ENCODE data around the gene C7.

C7 gene

GRCh38 chr5:40962207-40962955 lies 53.1 kb downstream of the C7 start:
- H3K27me3 ChIP-seq (ENCODE audit: control insufficient read depth, insufficient read depth, low read length) = no peaks in the 10 kb centered on the region

GRCh38 chr5:40972434-40972833 lies 63.1 kb downstream of the C7 start:
- Histone ChIP-seq H3K36me3 (ENCODE audit: control insufficient read depth, insufficient read depth, low read length) (no peaks in the 10 kb centered on the region), H3K27ac (ENCODE audit: low read length) (no peak overlapping the region), H3K27me3 (ENCODE audit: control insufficient read depth, insufficient read depth, low read length) (no peaks in the 10 kb centered on the region), H3K9me3 (ENCODE audit: control insufficient read depth, insufficient read depth, low read length) (no peaks in the 10 kb centered on the region), H3K4me3 (ENCODE audit: low read length) (no peak overlapping the region), H3K4me1 (ENCODE audit: control insufficient read depth, insufficient read depth, low read length) (no peaks in the 10 kb centered on the region)
- WGBS (ENCODE audit: insufficient coverage, insufficient read length) = no CpG with 5 or more reads among the region's 2 CpGs
- DNase-seq (ENCODE audit: low read depth, low spot score) = no peak

More at GRCh38 chr5:40962207-40962955, 53.1 kb downstream of the C7 start:
- Histone ChIP-seq H3K4me3 (ENCODE audit: low read length) (no peak overlapping the region), H3K4me1 (ENCODE audit: control insufficient read depth, insufficient read depth, low read length) (no peaks in the 10 kb centered on the region), H3K9me3 (ENCODE audit: control insufficient read depth, insufficient read depth, low read length) (no peaks in the 10 kb centered on the region), H3K27ac (ENCODE audit: low read length) (no peak overlapping the region), H3K36me3 (ENCODE audit: control insufficient read depth, insufficient read depth, low read length) (no peaks in the 10 kb centered on the region)
- no CpG with 5 or more reads among the region's 4 CpGs for WGBS (ENCODE audit: insufficient coverage, insufficient read length)
- DNase-seq (ENCODE audit: low read depth, low spot score) = no peak

GRCh38 chr5:40973364-40974004 lies 64.2 kb downstream of the C7 start:
- H3K9me3 ChIP-seq (ENCODE audit: control insufficient read depth, insufficient read depth, low read length) = no peaks in the 10 kb centered on the region
- 100% methylated on average over 1 of the region's 3 CpGs for WGBS (ENCODE audit: insufficient coverage, insufficient read length)
- H3K27ac ChIP-seq (ENCODE audit: low read length) = no peak overlapping the region
- no peaks in the 10 kb centered on the region for H3K27me3 ChIP-seq (ENCODE audit: control insufficient read depth, insufficient read depth, low read length)
- no peak for DNase-seq (ENCODE audit: low read depth, low spot score)
- H3K4me1 ChIP-seq (ENCODE audit: control insufficient read depth, insufficient read depth, low read length) = no peaks in the 10 kb centered on the region
- no peak overlapping the region for H3K4me3 ChIP-seq (ENCODE audit: low read length)
- H3K36me3 ChIP-seq (ENCODE audit: control insufficient read depth, insufficient read depth, low read length) = no peaks in the 10 kb centered on the region

- H3K36me3 ChIP-seq (ENCODE audit: control insufficient read depth, insufficient read depth, low read length) = no peaks in the 10 kb centered on the region
- WGBS (ENCODE audit: insufficient coverage, insufficient read length) = no CpG with 5 or more reads among the region's 3 CpGs
- no peak for DNase-seq (ENCODE audit: low read depth, low spot score)
These were observed 66.7 kb downstream of the C7 start for GRCh38 chr5:40976041-40976440.

GRCh38 chr5:40976836-40977235 lies 67.5 kb downstream of the C7 start:
- Histone ChIP-seq H3K9me3 (ENCODE audit: control insufficient read depth, insufficient read depth, low read length) (no peaks in the 10 kb centered on the region), H3K4me1 (ENCODE audit: control insufficient read depth, insufficient read depth, low read length) (no peaks in the 10 kb centered on the region), H3K36me3 (ENCODE audit: control insufficient read depth, insufficient read depth, low read length) (no peaks in the 10 kb centered on the region), H3K27me3 (ENCODE audit: control insufficient read depth, insufficient read depth, low read length) (no peaks in the 10 kb centered on the region), H3K27ac (ENCODE audit: low read length) (no peak overlapping the region), H3K4me3 (ENCODE audit: low read length) (no peak overlapping the region)
- WGBS (ENCODE audit: insufficient coverage, insufficient read length) = no CpG with 5 or more reads among the region's 3 CpGs
- DNase-seq (ENCODE audit: low read depth, low spot score) = no peak

More at GRCh38 chr5:40976041-40976440, 66.7 kb downstream of the C7 start:
- H3K27ac ChIP-seq (ENCODE audit: low read length) = no peak overlapping the region
- H3K4me1 ChIP-seq (ENCODE audit: control insufficient read depth, insufficient read depth, low read length) = no peaks in the 10 kb centered on the region
- no peaks in the 10 kb centered on the region for H3K9me3 ChIP-seq (ENCODE audit: control insufficient read depth, insufficient read depth, low read length)
- H3K27me3 ChIP-seq (ENCODE audit: control insufficient read depth, insufficient read depth, low read length) = no peaks in the 10 kb centered on the region
- H3K4me3 ChIP-seq (ENCODE audit: low read length) = no peak overlapping the region

- Histone ChIP-seq H3K4me1 (ENCODE audit: control insufficient read depth, insufficient read depth, low read length) (no peaks in the 10 kb centered on the region), H3K27me3 (ENCODE audit: control insufficient read depth, insufficient read depth, low read length) (no peaks in the 10 kb centered on the region), H3K4me3 (ENCODE audit: low read length) (no peak overlapping the region), H3K9me3 (ENCODE audit: control insufficient read depth, insufficient read depth, low read length) (no peaks in the 10 kb centered on the region), H3K27ac (ENCODE audit: low read length) (no peak overlapping the region), H3K36me3 (ENCODE audit: control insufficient read depth, insufficient read depth, low read length) (no peaks in the 10 kb centered on the region)
- DNase-seq (ENCODE audit: low read depth, low spot score) = no peak
- no CpG with 5 or more reads among the region's 9 CpGs for WGBS (ENCODE audit: insufficient coverage, insufficient read length)
These were observed 72.1 kb downstream of the C7 start for GRCh38 chr5:40981420-40981819.

GRCh38 chr5:40983781-40984180 lies 74.5 kb downstream of the C7 start:
- Histone ChIP-seq H3K27me3 (ENCODE audit: control insufficient read depth, insufficient read depth, low read length) (no peaks in the 10 kb centered on the region), H3K4me3 (ENCODE audit: low read length) (no peak overlapping the region), H3K36me3 (ENCODE audit: control insufficient read depth, insufficient read depth, low read length) (no peaks in the 10 kb centered on the region), H3K4me1 (ENCODE audit: control insufficient read depth, insufficient read depth, low read length) (no peaks in the 10 kb centered on the region), H3K27ac (ENCODE audit: low read length) (no peak overlapping the region), H3K9me3 (ENCODE audit: control insufficient read depth, insufficient read depth, low read length) (no peaks in the 10 kb centered on the region)
- WGBS (ENCODE audit: insufficient coverage, insufficient read length) = no CpG with 5 or more reads among the region's 3 CpGs
- DNase-seq (ENCODE audit: low read depth, low spot score) = no peak

- DNase-seq (ENCODE audit: low read depth, low spot score) = no peak
- no peak overlapping the region for H3K27ac ChIP-seq (ENCODE audit: low read length)
- no peaks in the 10 kb centered on the region for H3K4me1 ChIP-seq (ENCODE audit: control insufficient read depth, insufficient read depth, low read length)
- H3K9me3 ChIP-seq (ENCODE audit: control insufficient read depth, insufficient read depth, low read length) = no peaks in the 10 kb centered on the region
- no peaks in the 10 kb centered on the region for H3K36me3 ChIP-seq (ENCODE audit: control insufficient read depth, insufficient read depth, low read length)
- no CpG with 5 or more reads among the region's 3 CpGs for WGBS (ENCODE audit: insufficient coverage, insufficient read length)
- no peak overlapping the region for H3K4me3 ChIP-seq (ENCODE audit: low read length)
- no peaks in the 10 kb centered on the region for H3K27me3 ChIP-seq (ENCODE audit: control insufficient read depth, insufficient read depth, low read length)
These were observed 75.6 kb downstream of the C7 start for GRCh38 chr5:40984884-40985283.

- no CpG with 5 or more reads among the region's 4 CpGs for WGBS (ENCODE audit: insufficient coverage, insufficient read length)
These were observed 76.2 kb downstream of the C7 start for GRCh38 chr5:40985501-40985900.

GRCh38 chr5:40986666-40987065 lies 77.4 kb downstream of the C7 start:
- Histone ChIP-seq H3K27ac (ENCODE audit: low read length) (no peak overlapping the region), H3K36me3 (ENCODE audit: control insufficient read depth, insufficient read depth, low read length) (no peaks in the 10 kb centered on the region), H3K4me1 (ENCODE audit: control insufficient read depth, insufficient read depth, low read length) (no peaks in the 10 kb centered on the region), H3K9me3 (ENCODE audit: control insufficient read depth, insufficient read depth, low read length) (no peaks in the 10 kb centered on the region), H3K4me3 (ENCODE audit: low read length) (no peak overlapping the region), H3K27me3 (ENCODE audit: control insufficient read depth, insufficient read depth, low read length) (no peaks in the 10 kb centered on the region)
- no peak for DNase-seq (ENCODE audit: low read depth, low spot score)
- WGBS (ENCODE audit: insufficient coverage, insufficient read length) = no CpG with 5 or more reads among the region's 3 CpGs

More at GRCh38 chr5:40985501-40985900, 76.2 kb downstream of the C7 start:
- Histone ChIP-seq H3K9me3 (ENCODE audit: control insufficient read depth, insufficient read depth, low read length) (no peaks in the 10 kb centered on the region), H3K27ac (ENCODE audit: low read length) (no peak overlapping the region), H3K4me1 (ENCODE audit: control insufficient read depth, insufficient read depth, low read length) (no peaks in the 10 kb centered on the region), H3K4me3 (ENCODE audit: low read length) (no peak overlapping the region), H3K27me3 (ENCODE audit: control insufficient read depth, insufficient read depth, low read length) (no peaks in the 10 kb centered on the region), H3K36me3 (ENCODE audit: control insufficient read depth, insufficient read depth, low read length) (no peaks in the 10 kb centered on the region)
- no peak for DNase-seq (ENCODE audit: low read depth, low spot score)

GRCh38 chr5:40987349-40987748 lies 78.1 kb downstream of the C7 start:
- no peak overlapping the region for H3K4me3 ChIP-seq (ENCODE audit: low read length)
- no peaks in the 10 kb centered on the region for H3K9me3 ChIP-seq (ENCODE audit: control insufficient read depth, insufficient read depth, low read length)
- H3K27ac ChIP-seq (ENCODE audit: low read length) = no peak overlapping the region
- no peaks in the 10 kb centered on the region for H3K36me3 ChIP-seq (ENCODE audit: control insufficient read depth, insufficient read depth, low read length)
- H3K4me1 ChIP-seq (ENCODE audit: control insufficient read depth, insufficient read depth, low read length) = no peaks in the 10 kb centered on the region
- H3K27me3 ChIP-seq (ENCODE audit: control insufficient read depth, insufficient read depth, low read length) = no peaks in the 10 kb centered on the region
- no peak for DNase-seq (ENCODE audit: low read depth, low spot score)

Measured in iPS DF 6.9 (cell line).